Brain pericyte (primary cell): Measurements from ENCODE around the gene POMP.

Source experiments
- DNase-seq: peaks from one replicate; pipeline ENCODE4 v3.0.0-alpha.2; 2012; ENCODE audit warnings: low read depth, low spot score

Gene POMP, protein sequence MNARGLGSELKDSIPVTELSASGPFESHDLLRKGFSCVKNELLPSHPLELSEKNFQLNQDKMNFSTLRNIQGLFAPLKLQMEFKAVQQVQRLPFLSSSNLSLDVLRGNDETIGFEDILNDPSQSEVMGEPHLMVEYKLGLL

DNA sequence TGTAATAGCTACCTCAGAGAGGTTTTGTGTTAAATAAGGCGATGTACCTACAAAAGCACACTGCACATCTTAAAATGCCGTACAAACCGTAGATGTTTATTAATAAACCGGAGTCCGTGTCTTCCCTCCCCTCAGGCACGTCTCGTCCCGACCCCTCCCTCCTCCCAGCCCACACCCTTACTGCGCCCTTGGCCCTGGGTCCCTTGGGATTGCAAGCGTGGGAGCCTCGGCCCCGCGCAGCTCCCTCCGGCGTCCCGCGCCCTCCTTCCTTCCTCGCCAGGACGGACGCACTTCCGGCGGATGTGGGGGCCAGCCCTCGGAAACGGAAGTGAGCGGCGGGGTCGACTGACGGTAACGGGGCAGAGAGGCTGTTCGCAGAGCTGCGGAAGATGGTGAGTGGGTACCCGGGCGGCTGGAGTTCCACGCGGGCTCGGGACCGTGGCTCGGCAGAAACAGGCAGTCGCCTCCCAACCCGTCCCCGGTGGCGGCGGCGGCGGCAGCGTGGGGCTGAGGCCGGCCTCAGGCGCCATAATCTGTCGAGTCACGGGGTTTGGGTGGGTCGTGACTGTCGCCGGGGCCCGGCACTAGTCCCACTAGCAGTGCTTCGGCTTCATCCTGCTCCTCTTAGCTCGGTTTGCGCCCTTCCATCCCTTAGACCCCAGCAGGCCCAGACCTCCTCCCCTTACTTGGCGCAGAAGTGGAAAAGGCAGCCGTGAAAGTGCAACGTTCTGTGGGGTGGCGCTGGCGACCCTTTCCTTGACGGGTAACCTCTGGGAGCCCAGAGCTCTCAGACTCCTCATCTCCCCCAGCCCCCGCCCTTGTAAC lies at the start of gene POMP:
POMP (plus strand) TSS at position 335 of the 825 bp plus-strand sequence; CDS start at position 390, 55 bp downstream.
- peak; percentile 89 for DNase-seq

DNA sequence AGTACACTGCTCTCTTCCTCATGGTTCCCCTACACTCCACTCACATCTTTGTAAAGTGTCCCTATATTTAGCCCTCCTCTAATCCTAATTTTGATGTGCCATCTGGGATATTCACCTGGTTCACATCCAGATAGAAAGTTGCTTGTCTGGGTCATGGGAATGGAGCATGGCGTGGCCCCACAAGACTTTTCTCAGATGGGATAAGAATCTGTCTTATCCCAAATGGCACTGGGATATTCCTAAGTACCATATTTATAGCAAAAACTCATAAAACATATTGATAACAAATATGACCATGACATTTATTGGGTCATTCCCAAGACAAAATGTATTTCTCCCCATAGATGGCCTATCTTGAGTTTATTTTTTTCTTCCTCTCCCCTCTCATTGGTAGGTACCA lies 49.5 kb upstream of the POMP start:
- DNase-seq = no peak

DNA sequence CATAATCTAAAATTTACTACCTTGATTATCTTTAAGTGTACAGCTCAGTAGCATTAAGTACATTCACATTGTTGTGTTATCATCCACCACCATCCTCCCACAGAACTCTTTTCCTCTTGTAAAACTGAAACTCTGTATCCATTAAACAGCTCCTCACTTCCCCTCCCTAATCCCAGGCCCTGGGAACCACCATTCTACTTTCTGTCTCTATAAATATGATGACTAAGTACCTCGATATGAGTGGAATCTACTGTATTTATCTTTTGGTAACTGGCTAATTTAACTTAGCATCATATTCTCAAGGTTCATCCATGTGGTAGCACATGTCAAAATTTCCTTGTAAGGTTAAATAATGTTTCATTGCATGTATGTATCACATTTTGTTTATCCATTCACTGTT lies 49.0 kb upstream of the POMP start:
- no peak for DNase-seq

DNA sequence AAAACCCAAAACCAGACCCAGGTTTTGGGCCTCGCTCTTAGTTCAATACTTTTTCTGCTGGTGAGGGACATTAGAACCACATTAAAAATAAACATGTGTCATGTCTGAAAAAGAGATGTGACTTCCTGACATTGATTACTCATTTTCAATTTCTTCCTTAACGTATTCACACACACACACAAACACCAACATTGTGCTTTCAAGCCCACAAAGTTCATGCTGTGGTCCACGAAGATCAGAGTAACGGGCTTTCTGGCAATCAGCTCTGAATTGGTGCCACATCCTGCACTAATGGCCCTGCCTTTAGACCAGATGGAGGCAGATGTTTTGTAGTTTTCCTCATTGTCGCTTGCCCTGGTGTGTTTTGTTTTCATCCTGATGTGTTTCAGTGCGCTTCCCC lies 47.9 kb upstream of the POMP start:
- DNase-seq = no peak

DNA sequence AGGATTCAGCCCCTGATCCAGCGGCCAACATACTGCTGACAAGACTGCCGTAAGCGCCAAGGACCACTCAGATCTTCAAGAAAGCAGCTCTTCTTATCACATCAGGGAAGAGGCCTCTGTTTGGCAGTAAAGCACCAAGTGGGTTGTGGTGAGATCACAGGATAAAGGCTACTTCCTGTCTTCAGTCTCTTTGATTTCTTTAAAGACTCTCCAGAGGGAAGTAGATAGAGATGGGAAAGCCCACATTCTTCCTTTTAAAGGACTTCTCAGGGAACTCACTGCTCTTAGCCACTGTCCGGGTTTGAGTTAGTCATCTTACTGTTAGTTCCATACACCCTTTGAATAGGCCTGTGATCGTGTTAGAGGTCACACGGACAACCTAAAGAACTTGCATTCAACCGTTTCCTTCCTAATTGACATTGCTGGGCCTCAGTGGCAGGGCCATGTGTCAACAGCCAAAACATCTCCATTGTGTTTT lies 47.2 kb upstream of the POMP start:
- DNase-seq = no peak

DNA sequence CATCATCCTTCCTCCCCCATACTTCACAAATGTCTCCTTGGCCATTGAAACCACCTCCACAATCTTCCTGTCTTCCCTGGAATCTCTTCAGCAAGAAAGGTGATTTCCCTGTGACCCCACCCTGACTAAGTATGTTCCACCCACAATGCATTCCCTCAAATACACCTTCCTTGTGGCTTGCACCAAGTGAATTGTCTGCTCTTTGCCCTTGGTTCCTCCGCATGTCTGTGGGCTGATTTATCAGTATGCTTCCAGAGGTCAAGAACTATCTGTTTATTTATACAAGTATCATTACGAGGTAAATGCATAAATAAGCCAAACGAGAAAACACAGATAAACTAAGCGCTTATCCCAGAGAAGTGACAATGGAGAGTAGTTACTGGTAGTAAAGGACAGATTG lies 45.4 kb upstream of the POMP start:
- no peak for DNase-seq

DNA sequence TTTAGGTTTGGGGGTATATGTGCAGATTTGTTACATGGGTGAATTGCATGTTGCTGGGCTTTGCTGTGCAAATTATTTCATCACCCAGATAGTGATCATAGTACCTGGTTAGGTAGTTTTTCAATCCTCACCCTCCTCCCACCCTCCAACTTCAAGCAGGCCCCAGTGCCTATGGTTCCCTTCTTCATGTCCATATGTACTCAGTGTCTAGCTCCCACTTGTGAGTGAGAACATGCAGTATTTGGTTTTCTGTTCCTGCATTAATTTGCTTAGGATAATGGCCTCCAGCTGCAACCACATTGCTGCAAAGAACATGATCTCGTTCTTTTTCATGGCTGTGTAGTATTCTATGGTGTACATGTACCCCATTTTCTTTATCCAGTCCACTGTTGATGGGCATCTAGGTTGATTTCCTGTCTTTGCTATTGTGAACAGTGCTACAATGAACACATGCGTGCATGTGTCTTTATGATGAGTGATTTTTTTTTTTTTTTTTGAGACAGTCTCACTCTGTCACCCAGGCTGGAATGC lies 42.9 kb upstream of the POMP start:
- DNase-seq = no peak

DNA sequence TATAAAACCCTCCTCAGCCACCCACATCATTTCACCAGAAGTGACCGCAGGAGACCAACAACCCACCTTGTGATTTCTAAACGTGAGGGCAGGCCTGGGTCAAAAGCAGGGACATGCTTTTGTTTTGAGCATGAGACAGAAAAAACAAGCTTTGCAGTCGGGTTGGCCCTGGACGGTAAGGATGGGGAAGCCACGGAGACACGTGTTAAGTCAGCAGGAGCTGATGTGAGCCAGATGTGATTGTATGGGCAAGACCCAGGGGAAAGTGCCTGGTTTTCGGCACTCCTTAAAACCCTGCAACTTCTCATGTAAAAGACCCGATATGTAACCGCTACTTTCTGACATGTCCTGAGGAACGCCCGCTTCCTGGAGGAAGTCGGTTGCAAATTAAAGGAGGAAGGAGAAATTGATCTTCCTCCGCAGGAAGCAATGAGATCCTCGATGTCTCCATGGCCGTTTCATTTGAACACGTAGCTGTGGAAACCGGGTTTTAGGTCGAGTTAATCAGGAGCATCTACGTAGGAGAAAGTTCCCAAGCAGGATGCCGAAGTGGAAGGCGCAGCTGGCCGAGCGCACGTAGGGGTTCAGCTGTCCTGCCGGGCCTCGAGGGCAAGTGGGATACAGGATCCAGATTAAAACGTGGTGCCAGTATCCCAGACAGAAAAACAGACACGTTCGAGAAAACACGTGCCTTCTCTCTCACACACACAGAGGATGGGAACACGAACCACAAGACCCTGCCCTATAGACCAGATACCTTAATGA lies 40.5 kb upstream of the POMP start:
- no peak for DNase-seq

DNA sequence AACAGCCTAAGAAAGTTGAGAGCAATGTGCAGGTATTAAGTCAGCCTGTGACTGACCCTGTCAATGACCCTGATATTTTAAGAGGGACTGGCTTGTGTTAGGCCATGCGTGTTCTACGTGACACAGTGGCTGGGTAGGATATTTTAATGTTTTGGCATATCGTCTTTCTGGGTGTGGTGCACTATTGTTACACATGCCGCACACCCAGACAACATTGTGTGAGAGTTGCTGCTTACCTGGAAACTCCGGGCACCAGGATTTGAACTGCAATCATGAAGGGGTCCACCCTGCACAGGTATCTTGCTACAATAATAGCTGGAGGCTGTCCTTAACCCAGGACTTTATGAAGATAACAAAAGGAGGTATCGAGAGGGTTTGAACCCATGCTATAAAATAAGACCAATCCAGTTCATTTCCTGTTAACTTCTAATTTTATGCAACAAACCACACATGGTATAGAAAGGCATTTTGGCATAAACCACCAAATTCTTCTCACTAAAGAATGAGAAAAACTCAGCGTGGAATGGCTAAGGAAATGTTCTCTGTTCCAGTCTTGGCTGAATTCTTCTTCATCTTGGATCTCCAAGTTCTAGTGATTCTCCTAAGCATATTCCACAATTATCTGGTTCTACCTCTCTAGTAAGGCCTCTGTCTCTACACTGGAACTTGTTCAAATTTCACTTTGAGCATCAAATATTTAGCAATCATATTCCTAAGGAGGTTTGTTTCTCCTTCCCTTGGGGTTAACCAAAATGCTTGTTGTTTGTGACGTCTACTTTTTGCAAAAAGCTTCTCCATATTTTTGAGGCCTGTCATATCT lies 38.7 kb upstream of the POMP start:
- DNase-seq = no peak

DNA sequence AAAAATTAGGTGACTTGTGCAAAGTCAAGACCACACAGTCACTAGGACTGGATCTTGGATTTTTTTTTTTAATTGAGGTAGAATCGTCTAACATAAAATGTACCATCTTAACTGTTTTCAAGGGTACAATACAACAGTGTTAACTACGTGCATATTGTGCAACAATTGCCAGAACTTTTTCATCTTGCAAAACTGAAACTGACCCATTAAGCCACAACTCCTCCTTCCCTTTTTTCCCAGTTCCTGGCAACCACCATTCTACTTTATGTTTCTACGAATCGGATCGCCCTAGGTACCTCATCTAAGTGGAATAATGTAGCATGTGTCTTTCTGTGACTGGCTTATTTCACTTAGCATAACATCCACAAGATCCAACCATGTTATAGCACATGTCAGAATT lies 37.5 kb upstream of the POMP start:
- no peak for DNase-seq

DNA sequence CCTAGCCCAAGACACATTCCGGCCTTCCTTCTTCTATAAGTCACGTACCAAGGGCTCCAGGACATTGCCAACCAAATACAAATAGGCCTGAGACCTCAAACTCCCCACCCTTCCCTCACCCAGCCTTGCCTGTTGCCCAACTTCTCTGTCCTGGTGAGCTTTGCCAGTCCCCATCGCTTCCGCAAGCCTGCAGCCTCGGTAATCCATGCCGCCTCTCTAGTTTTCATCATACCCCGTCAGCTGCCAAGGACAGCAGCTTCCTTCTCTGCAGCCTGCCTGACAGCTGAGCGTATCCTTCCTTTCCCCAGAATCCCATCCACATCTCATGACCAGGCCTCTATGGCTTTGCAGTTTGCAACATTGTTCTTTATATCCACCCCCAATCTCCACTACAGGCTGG lies 36.6 kb upstream of the POMP start:
- no peak for DNase-seq

DNA sequence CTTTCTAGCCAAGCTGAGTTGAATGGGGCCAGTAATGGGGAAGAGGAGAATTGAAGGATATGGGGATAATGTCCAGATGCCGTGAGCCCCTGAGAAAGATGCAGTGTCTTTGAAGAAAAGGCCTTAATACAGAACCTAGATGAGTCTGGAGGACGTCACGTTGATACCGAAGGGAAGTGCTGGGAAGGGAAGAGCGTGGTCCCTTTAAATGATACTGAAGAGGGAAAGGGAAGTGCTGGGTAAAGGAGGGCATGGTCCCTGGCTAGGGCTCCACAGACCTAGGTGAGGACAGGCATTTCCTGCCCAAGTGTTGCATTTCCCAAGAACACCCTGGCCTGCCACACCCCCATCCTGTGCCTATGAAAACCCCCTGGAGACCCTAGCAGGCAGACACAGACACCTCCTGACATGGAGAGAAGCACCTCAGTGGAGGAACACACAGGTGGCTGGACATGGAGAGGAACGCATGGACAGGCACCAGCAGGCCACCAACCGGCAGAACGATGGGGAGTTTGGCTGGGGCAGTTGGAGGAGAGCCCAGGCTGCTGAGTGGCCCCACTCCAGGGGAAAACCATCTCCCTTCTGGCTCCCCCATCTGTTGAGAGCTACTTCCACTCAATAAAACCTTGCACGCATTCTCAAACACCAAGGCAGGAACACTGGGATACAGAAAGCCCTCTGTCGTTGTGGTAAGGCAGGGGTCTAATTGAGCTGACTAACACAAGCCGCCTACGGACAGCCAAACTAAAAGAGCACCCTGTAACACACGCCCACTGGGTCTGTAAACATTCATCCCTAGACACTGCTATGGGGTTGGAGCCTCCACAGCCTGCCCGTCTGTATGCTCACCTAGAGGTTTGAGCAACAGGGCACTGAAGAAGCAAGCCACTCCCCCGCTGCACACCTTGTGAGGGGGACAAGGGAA lies 34.9 kb upstream of the POMP start:
- DNase-seq = no peak

DNA sequence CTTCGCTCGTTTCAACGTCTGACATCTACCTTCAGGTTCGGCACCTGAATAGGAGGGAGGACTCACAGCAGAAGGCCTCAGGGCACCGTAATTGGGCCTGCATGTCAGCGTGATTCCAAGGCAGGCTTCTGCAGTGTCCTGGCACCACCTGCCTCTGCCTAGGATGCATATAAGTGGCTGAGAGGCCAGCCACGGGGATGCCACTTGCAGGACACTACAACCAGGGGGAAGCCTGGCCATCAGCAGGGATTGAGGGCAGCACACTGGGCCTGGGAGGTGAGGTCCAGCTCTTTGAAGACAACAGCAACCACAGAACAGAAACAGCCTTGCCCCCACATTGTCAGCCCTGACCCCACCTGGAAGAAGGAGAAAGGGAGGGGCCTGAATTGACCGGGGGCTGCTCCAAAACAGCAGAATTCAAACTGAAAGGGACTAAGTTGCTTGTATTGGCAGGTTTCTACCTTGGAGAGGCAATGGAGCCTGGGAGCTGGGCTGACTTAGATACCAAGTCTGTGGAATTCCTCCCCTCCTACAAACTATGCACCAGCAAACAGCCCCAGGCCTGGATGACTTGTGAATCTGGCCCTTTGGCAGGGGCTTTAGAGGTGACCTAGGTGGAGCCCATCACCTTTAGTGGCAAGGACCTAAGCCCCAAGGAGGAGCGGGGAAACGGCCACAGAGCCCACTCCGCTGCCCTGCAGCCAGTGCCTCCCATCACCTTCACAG lies 34.1 kb upstream of the POMP start:
- DNase-seq = no peak

DNA sequence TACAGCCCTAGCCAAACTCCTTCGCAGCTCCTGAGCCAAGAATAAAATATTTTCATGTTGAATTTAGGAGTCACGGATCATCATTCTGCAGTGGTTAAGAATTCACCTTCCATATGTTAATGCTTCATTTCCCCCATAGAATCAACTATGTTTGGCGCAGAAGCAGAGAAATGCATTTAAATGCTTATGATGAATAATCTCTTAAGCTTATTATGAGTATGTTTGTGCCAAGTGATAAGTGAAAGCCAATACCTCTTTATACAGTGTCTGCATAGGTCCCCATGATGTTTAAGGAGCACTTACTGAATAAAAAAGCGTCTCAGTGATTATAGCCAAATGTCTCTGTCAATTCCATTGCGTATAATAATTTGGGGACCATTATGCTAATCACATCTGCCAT lies 32.7 kb upstream of the POMP start:
- DNase-seq = no peak

DNA sequence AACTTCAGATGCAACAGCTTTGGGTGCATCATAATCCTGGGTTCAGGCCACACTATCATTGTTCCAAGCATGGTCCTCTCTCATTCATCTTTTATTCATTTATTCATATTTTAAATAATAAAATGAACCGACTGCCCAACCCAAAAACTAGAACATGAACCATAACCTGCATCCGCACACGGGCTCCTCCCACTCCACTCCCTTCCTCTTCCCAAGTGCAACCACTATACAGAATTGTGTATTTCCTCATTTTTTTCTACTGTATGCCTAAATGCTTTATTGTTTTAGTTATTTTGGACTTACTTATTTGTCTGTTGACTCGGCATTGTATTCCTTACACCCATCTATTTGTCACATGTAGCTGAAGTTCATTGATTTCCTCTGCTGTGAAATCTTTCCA lies 30.7 kb upstream of the POMP start:
- no peak for DNase-seq

DNA sequence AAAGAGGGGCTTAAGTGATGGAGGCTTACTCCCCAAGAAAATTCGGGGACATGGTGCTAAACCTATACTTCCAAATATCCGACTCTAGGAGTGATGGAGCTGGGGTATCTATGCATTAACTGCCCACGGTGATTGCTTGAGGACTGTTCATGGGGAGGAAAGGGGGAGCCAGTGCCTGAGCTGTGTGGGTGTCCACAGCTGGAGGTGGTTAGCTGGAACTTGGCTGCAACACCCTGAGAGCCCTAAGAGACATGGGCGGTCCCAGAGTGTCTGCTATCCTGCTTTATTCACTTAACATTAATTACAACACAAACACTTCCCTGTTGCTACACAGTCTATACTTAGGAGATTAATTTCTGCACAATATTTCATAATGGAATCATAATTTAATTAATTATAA lies 28.1 kb upstream of the POMP start:
- DNase-seq = no peak

DNA sequence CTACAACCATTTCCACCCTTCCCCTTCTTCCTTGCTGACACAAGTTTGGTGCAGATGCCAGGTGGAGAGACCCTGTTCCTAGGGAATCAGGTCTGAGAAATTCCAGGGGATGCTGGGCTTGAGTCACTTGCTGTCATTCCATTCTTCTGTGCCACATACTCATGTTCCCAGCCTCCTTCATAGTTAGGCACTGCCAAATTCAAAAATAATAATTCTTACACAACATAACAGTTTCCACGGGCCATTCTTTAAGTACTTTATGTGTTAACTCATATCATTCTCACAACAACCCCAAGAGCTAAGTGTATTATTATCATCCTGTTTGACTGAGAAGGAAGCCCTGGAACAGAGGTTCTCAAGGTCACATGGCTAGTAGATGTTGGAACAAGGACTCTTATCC lies 27.1 kb upstream of the POMP start:
- DNase-seq = no peak

DNA sequence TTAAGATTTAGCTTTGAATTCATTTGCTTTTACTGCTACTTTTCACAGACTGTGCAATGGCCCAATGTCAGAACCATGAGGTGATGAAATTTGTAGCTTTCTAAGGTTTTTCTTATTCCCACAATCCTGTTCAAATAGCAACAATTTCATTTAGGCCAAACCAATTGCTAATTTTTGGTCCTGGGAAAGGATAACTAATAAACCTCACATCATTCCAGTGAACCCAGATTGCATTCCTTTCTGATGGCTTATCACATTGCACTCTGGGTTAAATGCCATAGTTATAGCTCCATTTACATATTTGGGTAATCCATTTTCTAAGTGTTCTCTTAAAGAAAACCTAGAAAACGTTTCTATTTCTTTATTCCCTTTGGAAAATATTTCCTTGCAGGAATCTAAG lies 22.9 kb upstream of the POMP start:
- no peak for DNase-seq

DNA sequence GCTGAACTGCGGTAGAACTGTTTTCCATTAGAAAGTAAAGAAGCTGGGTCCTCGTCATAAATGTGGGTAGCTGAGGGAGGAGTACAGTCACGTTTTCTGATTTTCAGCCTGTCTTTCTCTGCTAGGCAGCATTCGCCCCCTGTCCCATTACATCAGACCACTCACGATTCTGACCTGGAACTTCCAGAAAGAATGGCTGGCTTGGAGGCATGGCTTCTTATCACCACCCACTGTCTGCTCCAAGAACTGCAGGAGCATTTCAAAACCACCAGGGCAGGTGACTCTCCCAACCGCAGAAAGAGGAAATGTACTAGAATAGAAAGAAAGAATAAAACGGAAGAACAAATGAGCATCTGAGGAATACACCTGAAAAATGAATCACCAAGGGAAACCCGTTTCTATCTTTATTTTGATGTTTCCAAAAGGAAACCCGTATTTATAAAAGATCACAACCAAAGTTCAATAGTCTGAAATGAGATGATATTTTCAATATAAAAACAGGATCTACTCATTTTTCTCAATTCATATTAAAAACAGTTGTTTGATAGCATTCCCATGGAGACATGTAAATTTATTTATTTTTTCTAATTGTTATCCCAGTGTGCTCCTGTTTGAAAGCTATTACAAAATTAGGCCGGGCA lies 22.1 kb upstream of the POMP start:
- no peak for DNase-seq
